GM19463 (cell line): ENCODE measurements around the gene BTAF1.

Source experiments
- ATAC-seq: cut with Tn5 transposase; IDR thresholded peaks from one replicate; pipeline ENCODE4 v1.9.1; 2021; ENCODE audit warnings: mild to moderate bottlenecking, moderate library complexity; ENCODE audit not compliant: unreplicated experiment

Gene BTAF1

GRCh38 chr10:92038949-92039348 is 115.4 kb downstream of the BTAF1 start:
- no peak for ATAC-seq

- ATAC-seq: no peak
Measured at GRCh38 chr10:92042541-92042940, 119.0 kb downstream of the BTAF1 start.

GRCh38 chr10:92045641-92046106 is 122.1 kb downstream of the BTAF1 start:
- ATAC-seq: no peak

GRCh38 chr10:92047215-92047614 is 123.6 kb downstream of the BTAF1 start:
- ATAC-seq: no peak

- no peak for ATAC-seq
Measured at GRCh38 chr10:92052088-92052487, 128.5 kb downstream of the BTAF1 start.

GRCh38 chr10:92052741-92053140 is 129.2 kb downstream of the BTAF1 start:
- no peak for ATAC-seq

GRCh38 chr10:92054807-92055206 is 131.2 kb downstream of the BTAF1 start:
- ATAC-seq: no peak

- ATAC-seq: no peak
Measured at GRCh38 chr10:92062273-92062672, 138.7 kb downstream of the BTAF1 start.

GRCh38 chr10:92064506-92064905 is 140.9 kb downstream of the BTAF1 start:
- ATAC-seq: no peak

- ATAC-seq: no peak
Measured at GRCh38 chr10:92066386-92066785, 142.8 kb downstream of the BTAF1 start.

- ATAC-seq: no peak
Measured at GRCh38 chr10:92068900-92069299, 145.3 kb downstream of the BTAF1 start.

- ATAC-seq: no peak
Measured at GRCh38 chr10:92074126-92074887, 150.7 kb downstream of the BTAF1 start.

GRCh38 chr10:92075829-92076228 is 152.3 kb downstream of the BTAF1 start:
- ATAC-seq: no peak

- no peak for ATAC-seq
Measured at GRCh38 chr10:92076722-92077121, 153.2 kb downstream of the BTAF1 start.

- ATAC-seq: no peak
Measured at GRCh38 chr10:92079003-92079402, 155.4 kb downstream of the BTAF1 start.
